ENCODE data around the gene SETD5.

GRCh38 chr3:9388142-9388541 is 9.3 kb upstream of the SETD5 start:
- TF ChIP-seq, protein P1, sequence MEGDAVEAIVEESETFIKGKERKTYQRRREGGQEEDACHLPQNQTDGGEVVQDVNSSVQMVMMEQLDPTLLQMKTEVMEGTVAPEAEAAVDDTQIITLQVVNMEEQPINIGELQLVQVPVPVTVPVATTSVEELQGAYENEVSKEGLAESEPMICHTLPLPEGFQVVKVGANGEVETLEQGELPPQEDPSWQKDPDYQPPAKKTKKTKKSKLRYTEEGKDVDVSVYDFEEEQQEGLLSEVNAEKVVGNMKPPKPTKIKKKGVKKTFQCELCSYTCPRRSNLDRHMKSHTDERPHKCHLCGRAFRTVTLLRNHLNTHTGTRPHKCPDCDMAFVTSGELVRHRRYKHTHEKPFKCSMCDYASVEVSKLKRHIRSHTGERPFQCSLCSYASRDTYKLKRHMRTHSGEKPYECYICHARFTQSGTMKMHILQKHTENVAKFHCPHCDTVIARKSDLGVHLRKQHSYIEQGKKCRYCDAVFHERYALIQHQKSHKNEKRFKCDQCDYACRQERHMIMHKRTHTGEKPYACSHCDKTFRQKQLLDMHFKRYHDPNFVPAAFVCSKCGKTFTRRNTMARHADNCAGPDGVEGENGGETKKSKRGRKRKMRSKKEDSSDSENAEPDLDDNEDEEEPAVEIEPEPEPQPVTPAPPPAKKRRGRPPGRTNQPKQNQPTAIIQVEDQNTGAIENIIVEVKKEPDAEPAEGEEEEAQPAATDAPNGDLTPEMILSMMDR (conservative IDR thresholded peaks at IDR 0.05; ENCODE audit: low read depth, low read length) = no peak
- TF ChIP-seq EZH2 (IDR thresholded peaks at IDR 0.05; ENCODE audit: borderline replicate concordance, low read depth, low read length, poor library complexity, severe bottlenecking) = no peak

Data from A673 (cell line).